ENCODE data around the gene GNL1. TPM values are rescaled to one million over a fixed set of nuclear protein-coding genes. Genes with fewer than 3 reads are reported as not detected.

The GNL1 gene
- total RNA-seq, 4 donors from 2014 or later = 7.2 to 150 (median 79.5) TPM

DNA sequence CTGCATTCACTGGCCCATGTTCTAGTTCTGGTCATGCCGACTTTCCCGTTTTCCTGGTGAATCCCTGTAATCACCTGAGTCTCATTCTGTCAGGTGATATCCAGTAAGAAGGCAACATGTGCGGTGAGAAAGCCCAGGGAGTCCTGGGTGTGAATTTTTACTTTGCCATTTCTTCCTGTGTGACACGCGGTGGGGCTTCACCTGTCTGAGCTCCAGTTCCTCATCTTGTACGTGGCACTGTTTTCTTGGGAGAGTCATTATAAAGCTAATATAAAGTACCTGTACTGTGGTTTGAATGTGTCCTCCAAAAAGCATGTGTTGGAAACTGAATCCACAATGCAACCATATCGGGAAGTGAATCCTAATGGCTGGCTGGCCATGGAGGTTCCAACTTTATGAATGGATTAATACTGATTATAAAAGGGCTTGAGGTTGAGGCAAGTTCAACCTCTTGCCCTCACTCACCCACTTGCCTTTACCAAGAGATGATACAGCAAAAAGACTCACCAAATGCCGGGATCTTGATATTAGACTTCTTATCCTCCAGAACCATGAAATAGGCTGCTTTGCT, 61.9 kb downstream of the GNL1 start:
- no peak overlapping the region for H3K4me3 ChIP-seq
- intact Hi-C loops (cut with DNase I; ENCODE audit: low total_unique reads) = no loop called here
- peak overlapping the region in 1 of 2 donors; percentile 100 for H3K27ac ChIP-seq
- H3K9me3 ChIP-seq = no peaks in the 10 kb centered on the region
- no peaks in the 10 kb centered on the region for H3K27me3 ChIP-seq
- H3K4me1 ChIP-seq = peaks cover 0 to 8% of the 10 kb centered on the region in 2 donors
- no peak for DNase-seq
- H3K36me3 ChIP-seq = no peaks in the 10 kb centered on the region
- TF ChIP-seq CTCF (IDR thresholded peaks at IDR 0.05) (no peak), POLR2A (IDR thresholded peaks at IDR 0.05) (no peak)

DNA sequence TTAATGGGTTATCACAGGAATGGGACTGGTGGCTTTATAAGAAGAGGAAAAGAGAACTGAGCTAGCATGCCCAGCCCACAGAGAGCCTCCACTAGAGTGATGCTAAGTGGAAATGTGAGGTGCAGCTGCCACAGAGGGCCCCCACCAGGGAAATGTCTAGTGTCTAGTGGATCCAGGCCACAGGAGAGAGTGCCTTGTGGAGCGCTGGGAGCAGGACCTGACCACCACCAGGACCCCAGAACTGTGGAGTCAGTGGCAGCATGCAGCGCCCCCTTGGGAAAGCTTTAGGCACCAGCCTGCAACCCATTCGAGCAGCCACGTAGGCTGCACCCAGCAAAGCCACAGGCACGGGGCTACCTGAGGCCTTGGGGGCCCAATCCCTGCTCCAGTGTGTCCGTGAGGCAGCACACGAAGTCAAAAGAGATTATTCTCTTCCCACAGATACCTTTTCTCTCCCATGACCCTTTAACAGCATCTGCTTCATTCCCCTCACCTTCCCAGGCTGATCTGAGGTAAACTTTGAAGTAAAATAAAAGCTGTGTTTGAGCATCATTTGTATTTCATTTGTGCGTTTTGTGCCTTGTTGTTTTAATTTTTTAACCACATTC, 62.5 kb downstream of the GNL1 start:
- Histone ChIP-seq H3K4me3 (no peak overlapping the region), H3K4me1 (peaks cover 0 to 11% of the 10 kb centered on the region in 2 donors), H3K27me3 (no peaks in the 10 kb centered on the region), H3K9me3 (no peaks in the 10 kb centered on the region), H3K27ac (peak overlapping the region in 1 of 2 donors; percentile 100), H3K36me3 (no peaks in the 10 kb centered on the region)
- intact Hi-C loops (cut with DNase I; ENCODE audit: low total_unique reads) = no loop called here
- TF ChIP-seq POLR2A (IDR thresholded peaks at IDR 0.05) (no peak), CTCF (IDR thresholded peaks at IDR 0.05) (no peak)
- DNase-seq = no peak

GRCh38 chr6:30491991-30492952, 64.0 kb downstream of the GNL1 start:
- no peaks in the 10 kb centered on the region for H3K9me3 ChIP-seq
- H3K4me1 ChIP-seq = peaks cover 0 to 11% of the 10 kb centered on the region in 2 donors
- intact Hi-C loops (cut with DNase I; ENCODE audit: low total_unique reads) = no loop called here
- H3K27me3 ChIP-seq = no peaks in the 10 kb centered on the region
- H3K27ac ChIP-seq = peak overlapping the region; percentile 36 to 100
- TF ChIP-seq CTCF (IDR thresholded peaks at IDR 0.05) (no peak), POLR2A (IDR thresholded peaks at IDR 0.05) (no peak)
- no peak for DNase-seq
- no peaks in the 10 kb centered on the region for H3K36me3 ChIP-seq
- no peak overlapping the region for H3K4me3 ChIP-seq

MicroRNAs within 50 kb of the gene (microRNA counts, 767-probe panel; counts per million panel counts)
- 0 counts per million in 2 donors for microRNA hsa-miR-877-5p

Small RNA genes within 50 kb of the gene (microRNA-seq; reads per million reads assigned to microRNA genes)
- gene MIR877 (ENCODE audit: borderline microRNAs expressed, borderline replicate concordance) = 34.3 reads per million, percentile 40 among the genes with 10 or more reads in this experiment

Small RNA genes within 50 kb of the gene (small RNA-seq; reads per million reads assigned to genes)
- gene MIR877 = 0.48 reads per million

Other genes with a start within 250 kb of the GNL1 start
- 10 to 100 TPM in 3 of 4 donors, 1 to 10 TPM in 1; 3.2 to 29.7 (median 18.7) TPM for gene TRIM39, start 229.6 kb downstream of the GNL1 start, total RNA-seq
- 100 to 1,000 TPM in 1 of 4 donors, 10 to 100 TPM in 3; 12.9 to 220 (median 66.1) TPM for gene RPP21, start 211.3 kb downstream of the GNL1 start, total RNA-seq
- gene HLA-E, start 67.0 kb downstream of the GNL1 start, total RNA-seq = 100 to 1,000 TPM; 207 to 628 (median 416) TPM
- 10 to 100 TPM in 2 of 4 donors, 1 to 10 TPM in 2; 4.4 to 23.0 (median 16.2) TPM for gene PRR3, start 806 bp upstream of the GNL1 start, total RNA-seq
- gene ABCF1, start 15.0 kb upstream of the GNL1 start, total RNA-seq = 10 to 100 TPM; 17.4 to 48.6 (median 28.9) TPM
- 10 to 100 TPM; 24.1 to 86.0 (median 40.2) TPM for gene PPP1R10, start 60.8 kb upstream of the GNL1 start, total RNA-seq
- 10 to 100 TPM; 15.1 to 45.5 (median 36.7) TPM for gene MRPS18B, start 61.4 kb upstream of the GNL1 start, total RNA-seq
- gene ATAT1, start 70.4 kb upstream of the GNL1 start, total RNA-seq = 10 to 100 TPM in 2 of 4 donors, 1 to 10 TPM in 1, not detected in 1; 8.5 to 10.2 (median 10.1) TPM
- 10 to 100 TPM in 1 of 4 donors, 1 to 10 TPM in 3; 5.6 to 22.2 (median 7.7) TPM for gene C6orf136, start 90.6 kb upstream of the GNL1 start, total RNA-seq
- gene DHX16, start 116.5 kb upstream of the GNL1 start, total RNA-seq = 10 to 100 TPM in 2 of 4 donors, 1 to 10 TPM in 2; 3.2 to 31.8 (median 16.3) TPM
- gene PPP1R18, start 130.2 kb upstream of the GNL1 start, total RNA-seq = 100 to 1,000 TPM in 1 of 4 donors, 10 to 100 TPM in 3; 15.4 to 114 (median 18.2) TPM
- gene NRM, start 134.5 kb upstream of the GNL1 start, total RNA-seq = 10 to 100 TPM in 1 of 4 donors, 1 to 10 TPM in 2, under 1 TPM in 1; 0.59 to 29.3 (median 5.4) TPM
- 10 to 100 TPM in 2 of 4 donors, 1 to 10 TPM in 2; 3.1 to 61.9 (median 10.2) TPM for gene MDC1, start 160.8 kb upstream of the GNL1 start, total RNA-seq
- 100 to 1,000 TPM; 130 to 426 (median 290) TPM for gene TUBB, start 163.9 kb upstream of the GNL1 start, total RNA-seq
- gene FLOT1, start 186.2 kb upstream of the GNL1 start, total RNA-seq = 100 to 1,000 TPM in 1 of 4 donors, 10 to 100 TPM in 3; 47.1 to 155 (median 64.6) TPM
- gene IER3, start 188.1 kb upstream of the GNL1 start, total RNA-seq = 10 to 100 TPM in 2 of 4 donors, 1 to 10 TPM in 1, under 1 TPM in 1; 0.88 to 23.8 (median 10.4) TPM

Measured in uterus (tissue), 4 donors.